Putamen (tissue), 1 donor: ENCODE data around the gene MICAL2.
A peak's percentile ranks its signal among the peaks of the same experiment; 100 is the strongest.

Source experiments
- DNase-seq: peaks from one replicate; pipeline ENCODE4 v3.0.0-alpha.2; 2016; ENCODE audit warnings: low spot score

Gene MICAL2

DNA sequence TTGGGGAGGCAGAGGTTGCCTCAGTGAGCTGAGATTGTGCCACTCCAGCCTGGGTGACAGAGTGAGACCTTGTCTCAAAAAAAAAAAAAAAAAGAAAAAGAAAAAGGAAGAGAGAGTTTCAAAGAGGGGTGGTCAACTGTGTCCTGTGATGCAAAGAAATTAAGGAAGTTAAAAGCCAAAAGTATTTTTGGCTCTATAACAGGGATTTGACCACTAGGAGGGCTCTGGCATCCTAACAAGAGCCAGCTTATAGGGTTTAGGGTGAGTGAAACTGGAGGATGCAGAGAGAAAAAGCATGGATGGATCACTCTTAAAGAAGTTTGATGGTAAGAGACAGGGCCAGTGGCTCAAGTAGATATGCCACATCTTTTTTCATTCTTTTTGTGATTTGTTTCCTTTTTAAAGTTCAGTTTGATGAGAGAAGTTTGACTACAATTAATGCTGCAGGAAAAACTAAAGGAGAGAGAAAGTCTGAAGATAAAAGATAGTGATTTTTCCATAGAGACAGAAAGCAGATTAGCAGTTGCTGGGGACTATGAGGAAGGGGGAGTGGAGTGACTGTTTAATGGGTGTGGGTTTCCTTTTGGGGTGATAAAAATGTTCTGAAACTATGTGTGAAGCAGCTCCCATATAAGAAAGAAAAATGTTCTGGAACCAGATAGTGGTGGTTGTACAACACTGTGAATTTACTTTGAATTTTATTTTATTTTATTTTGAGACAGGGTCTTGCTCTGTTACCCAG lies 11.1 kb upstream of the MICAL2 start:
- no peak for DNase-seq

DNA sequence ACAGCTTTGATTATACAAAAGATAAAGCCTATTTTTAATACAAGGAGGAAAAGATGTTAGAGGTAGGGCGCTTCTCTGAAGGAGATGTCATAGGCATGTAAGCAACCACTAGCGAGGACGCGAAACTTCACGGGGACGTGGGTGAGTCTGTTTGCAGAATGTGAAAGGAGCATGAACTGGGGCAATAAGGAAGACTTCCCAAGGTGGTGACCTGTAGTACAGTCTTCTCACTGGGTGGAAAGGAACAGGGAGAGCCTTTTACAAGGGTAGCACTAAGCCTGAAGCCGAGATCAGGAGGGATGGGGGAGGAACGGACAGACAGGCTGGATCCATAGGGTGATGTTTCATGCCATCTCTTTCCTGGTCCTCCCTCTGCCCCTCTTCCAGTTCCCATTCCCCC lies 10.0 kb upstream of the MICAL2 start:
- DNase-seq: no peak

DNA sequence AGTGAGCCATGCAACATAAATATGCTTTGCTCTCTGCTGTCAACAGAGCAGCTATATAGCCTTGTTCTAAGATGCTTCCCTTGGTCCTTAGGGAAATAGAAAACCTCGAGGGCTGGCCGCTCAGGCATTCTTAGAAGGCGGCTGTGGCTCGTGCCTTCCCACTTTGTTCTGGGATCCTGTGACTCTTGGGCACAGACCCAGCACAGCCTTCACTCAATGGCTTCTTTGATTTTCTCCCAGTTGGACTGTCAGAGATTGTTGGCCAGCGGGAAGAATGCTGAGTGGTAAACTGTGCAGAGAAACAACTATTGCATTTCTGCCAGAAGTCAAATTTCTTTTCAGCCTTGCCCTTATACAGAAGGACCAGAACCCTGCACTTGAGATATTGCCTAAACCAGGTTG lies 9.5 kb upstream of the MICAL2 start:
- peak; percentile 89 for DNase-seq

DNA sequence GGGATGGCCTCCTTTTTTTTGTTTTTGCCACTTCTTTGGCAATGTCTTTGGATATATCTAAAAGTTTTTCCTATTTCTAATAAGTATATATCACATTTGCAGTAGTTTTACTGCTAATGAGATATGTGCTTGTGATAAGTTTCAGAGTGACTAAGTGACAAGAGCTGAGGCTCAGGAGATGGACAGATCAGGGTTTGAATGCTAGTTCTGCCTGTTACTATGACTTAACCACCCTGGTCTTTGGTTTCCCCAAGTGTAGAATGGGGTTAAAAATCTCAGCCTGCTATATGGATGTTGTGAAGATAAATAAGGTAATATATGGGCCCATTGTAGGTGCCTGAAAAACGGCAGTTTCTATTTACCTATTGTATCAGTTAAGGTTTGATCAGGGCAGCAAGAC lies 9.1 kb upstream of the MICAL2 start:
- DNase-seq: no peak

DNA sequence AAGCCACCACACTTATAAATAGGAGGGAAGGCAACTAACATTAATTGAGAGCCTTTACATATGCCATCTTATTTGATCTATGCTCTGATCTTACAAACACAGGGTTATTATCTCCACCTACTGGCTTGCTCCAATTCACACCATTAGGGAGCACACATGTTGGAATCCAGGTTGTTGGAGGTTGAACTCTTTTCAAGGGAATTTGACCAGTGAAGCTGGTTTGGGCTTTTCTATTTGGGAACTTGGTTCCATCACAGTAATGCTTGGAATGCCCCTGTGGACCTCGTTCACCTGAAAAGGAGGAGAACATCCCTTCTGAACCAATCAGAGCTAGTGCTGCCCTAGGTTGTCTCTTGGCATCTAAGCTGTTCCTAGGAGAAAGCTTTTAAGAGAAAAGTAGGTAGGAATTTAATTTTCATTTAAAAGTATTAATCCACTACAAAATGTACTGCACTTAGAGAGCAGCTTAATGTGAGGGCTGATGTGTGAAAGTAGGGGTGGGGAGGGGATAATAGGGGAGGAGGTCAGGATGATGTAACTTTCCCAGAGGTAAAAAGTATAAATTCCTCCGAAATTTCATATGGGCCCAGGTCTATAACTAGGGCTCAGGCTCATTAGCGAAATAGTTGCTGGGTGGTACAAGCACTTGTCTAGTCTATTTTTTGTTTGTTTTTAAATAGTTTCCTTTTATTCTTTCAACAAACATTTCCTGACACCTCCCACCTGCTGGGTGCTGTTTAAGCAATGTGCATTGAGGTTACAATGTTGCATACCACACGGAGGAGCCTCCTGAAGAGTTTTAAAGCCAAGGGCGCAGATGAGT lies 7.6 kb upstream of the MICAL2 start:
- DNase-seq: no peak

DNA sequence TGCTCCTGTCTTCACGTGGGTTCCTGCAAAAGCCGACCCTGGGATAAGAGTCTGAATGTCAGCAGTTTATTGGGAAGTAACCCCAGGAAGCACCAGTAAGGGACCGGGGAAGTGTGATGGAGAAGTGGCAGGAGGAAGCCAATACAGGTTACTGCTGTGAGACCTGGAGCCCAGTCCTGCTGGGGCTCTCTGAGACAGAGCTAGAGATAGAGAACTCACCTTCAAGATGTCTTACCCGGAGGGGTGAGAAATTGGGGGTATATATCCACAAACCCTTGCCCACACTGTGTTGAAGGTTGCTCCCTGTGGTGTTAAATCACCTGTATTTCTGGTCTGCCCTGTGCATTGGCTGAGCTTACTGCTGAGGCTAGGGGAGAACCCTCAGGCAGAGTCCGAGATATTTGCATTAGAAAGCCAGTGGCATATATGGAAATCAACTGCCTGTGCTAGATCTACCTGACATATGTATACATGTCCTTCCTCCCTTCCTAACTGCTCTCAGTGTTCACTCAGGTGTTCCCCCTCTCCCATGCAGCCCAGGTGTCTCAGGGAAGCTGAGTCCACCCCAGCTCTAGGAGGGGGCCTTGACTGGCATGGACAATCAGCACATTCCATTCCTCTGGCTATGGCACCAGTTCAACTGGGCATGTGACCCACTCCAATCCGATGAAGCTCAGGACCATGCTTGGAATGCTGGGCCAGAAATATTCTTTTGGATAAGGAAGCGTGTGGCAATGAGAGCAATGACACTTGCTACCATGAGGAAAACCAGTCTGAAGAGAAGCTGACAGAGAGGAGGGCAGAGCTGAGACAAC lies 6.8 kb upstream of the MICAL2 start:
- no peak for DNase-seq

DNA sequence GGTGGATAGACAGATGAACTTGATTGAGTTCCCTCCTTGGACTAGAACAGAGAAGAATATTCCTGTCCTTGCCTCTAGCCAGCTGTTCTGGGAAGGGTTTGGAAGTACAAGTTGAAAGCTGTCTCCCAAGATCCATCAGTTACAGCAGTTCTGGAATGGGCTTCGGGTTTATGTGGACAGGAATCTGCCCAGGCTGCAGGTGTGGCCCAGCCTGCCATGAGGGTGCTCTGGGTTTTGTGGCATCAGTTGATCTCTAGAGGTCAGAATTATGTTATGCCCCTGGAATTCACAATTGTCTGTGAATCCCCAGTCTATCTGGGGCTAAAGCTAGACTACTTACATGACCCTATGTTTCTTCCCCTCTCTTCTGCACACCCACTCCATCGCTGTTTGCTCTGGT lies 4.9 kb upstream of the MICAL2 start:
- no peak for DNase-seq

DNA sequence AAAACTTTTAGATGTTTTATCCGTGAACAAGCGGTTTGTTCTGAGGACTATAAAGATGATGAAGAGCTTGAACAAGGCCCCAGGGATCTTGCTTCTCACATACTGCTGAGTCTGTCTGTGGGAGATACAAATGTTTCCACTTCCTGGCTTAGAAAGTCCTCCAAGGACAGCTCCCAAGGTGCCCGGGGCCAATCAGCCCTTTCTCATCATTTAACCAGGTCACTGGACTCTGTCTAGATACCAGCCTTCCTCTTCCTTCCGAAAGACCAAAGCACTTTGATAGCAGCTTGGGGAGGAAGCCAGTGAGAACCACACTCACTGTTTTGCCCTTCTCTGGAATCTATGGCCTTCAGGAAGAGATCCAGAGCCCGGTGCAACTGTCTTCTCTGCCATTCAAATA lies 4.3 kb upstream of the MICAL2 start:
- DNase-seq: no peak

DNA sequence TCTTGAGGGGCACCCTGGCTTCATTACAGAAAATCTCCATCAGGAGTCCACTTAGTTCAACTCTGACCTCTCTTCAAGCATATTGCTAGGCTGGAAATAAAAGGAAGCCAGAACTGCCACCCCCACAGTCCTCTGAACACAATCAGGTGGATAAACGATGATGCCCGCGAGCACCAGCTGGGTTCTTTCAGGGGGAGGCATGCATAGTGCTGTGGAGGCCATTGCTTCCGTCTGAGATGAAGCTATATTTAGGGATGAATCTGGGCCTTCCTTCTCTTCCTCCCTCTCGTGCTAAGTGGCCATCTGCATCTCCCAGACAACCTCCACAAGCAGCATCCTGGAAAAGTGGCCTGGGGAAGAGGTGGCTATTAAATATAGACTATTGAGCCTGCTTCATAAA lies 3.9 kb upstream of the MICAL2 start:
- DNase-seq: no peak

DNA sequence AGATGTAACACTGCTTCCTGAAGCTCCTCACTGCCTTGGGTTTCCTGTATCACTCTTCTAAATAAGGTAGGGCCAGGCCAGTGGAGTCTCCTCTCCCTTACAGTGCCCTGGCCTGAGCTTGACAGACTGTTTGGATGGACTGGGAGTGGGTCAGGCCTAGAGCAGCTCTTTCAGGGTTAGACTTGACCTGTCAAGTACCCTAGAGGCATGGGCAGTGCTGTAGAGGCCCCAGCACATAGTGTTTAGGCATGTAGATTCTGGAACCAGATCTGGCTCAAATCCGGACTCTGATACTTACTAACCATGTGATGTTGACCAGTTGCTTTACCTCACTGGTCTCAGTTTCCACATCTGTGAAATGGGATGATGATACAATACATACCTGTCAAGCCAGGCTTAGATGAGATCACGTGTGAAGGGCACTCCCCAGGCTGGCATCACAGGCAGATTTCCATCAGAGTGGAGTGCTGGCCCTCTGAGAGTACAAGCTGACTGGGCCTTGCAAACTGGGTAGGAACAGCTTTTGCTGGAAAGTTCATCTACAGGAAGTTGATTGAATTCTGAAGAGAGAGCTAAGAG lies 1.4 kb upstream of the MICAL2 start:
- no peak for DNase-seq

DNA sequence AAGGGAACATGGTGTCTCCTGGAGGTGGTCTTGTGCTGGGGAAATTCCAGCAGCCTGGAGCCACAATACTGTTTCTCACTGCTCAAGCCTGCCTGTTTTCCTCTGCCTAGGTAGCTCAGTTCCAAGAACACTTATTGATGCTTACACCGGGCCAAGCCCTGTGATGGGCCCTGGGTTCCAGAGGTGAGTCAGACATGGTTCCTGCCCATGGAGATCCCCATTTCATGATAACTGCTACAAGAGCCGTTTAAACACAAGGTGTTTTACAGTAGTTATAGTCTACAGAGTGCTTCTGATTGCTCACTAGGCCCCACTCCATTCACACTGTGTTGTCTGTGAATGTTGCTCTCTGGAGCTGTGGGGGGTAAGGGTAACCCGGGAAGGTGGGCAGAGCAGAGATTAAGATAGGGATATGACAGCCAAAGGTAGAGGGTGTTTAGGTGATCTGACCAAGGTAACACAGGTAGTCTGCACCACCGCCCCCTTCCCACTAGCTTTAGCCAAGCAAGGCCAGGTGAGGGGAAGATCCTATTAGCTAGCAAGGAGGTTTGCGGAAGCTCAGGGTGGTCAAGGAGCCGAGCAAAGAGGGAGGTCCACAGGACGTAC lies 696 bp upstream of the MICAL2 start:
- DNase-seq: no peak

DNA sequence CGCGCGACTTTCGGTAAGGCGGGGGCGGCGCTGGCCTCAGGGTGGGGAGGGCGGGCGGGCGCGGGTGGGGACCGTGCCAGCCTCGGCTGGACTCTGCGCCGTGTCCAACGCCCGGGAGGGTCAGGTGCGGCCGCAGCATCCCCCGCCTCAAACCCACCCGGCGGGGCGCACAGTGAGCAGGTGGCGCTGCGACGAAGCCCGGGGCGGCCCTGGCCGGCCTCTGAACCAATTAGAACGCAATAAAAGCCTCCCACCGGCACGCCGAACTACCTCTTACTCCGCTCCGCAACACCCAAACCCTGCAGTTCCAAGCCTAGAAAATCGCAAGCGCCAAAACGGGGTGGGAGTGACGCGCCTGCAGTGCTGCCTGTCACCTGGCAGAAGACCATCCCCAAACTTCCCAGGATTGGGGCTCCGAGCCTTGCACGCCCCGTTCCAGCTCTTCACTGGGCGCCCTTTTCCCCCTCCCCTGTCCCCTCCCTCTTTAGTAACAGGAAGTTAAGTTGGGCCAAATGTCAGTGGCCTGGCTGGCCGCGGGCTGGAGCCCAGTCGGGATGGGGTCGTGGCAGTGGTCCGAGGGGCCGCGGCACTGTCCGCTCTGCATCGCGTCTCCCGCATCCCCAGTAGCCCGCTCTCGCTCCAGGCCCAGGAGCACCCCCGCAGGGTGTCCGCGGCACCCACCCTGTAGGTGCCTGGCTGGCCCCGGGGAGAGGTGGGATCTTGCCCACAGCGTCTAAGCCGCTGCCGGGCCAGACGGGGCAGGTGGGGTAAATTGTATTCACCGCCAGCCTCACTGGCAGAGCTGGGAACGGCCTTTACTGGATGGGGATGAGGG lies 541 bp downstream of the MICAL2 start:
- peak; percentile 20 for DNase-seq

DNA sequence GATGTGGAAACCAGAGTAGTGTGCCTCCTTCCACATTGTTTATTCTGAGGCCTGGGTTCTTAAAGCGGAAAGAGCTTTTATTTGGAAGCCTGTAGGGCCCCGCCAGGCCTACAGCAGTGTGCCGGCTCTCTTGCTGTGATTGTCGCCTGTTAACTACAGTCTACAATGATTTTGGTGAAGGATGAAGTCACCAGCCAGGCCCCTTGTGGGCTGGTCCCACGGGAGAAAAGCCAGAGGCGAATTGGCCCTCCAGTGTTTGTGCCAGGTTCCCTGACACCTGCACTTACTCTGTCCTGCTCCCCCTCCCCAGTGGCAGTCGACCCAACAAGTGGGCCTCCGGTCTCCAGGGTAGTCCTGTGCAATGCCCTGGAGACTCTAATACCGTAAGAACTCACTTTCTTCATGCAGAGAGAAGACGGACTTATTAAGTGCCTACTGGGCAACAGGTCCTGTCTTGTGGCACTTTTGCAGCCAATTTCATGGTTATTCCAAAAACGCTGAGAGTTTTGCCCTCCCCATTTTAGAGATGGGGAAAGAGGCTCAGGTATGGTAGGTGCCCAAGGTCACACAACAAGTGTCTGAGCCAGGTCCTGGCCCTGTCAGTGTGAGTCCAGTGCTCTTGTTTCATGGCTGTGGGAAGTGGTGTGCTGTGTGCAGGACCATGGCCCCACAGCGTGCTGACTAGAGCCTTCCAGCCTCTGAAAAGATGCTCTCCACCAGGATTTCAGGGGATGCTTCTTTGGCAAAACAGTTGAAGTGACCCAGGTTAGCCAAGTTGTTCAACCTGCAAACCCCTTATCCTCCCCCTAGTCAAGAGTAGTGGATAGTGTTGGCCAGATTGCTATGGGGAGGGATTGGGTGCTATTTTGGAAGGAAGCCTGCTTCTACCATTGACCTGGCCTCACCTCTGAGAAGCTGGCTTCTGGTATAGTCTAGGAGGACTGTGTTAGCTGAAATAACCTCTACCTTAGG lies 1.4 kb downstream of the MICAL2 start:
- no peak for DNase-seq

DNA sequence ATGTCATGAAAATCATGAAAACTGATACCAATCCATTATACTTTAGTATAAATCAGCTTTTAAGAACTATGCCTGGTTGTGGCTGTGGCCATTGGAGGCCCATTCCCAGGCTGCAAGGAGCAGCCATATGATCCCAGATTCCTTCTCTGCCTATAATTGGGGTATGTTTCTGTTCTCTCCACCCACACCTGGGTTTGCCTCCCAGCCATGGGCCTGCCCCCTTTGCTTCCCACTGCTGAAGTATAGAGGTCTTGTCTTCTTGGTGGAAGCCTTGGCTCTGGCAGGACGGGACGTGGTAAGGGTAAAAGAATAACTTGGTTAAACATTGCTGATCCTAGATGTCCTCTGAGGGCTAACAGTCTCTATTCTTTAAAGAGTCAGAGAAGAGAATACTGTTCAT lies 2.4 kb downstream of the MICAL2 start:
- no peak for DNase-seq

DNA sequence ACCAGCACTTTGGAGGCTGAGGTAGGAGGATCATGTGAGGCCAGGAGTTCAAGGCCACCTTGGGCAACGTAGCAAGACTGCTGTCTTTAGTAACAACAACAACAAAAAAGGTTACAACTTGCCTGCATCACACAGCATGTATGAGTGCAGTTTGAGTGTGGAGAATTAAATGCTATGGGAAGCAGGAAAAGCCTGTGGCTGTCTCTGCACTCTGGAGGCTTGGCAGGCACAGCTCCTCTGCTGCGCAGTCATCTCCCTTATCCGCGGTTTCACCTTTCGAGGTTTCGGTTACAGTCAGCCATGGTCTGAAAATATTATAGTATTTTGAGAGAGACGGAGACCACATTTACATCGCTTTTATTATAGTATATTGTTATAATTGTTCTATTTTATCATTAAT lies 2.9 kb downstream of the MICAL2 start:
- DNase-seq: no peak

DNA sequence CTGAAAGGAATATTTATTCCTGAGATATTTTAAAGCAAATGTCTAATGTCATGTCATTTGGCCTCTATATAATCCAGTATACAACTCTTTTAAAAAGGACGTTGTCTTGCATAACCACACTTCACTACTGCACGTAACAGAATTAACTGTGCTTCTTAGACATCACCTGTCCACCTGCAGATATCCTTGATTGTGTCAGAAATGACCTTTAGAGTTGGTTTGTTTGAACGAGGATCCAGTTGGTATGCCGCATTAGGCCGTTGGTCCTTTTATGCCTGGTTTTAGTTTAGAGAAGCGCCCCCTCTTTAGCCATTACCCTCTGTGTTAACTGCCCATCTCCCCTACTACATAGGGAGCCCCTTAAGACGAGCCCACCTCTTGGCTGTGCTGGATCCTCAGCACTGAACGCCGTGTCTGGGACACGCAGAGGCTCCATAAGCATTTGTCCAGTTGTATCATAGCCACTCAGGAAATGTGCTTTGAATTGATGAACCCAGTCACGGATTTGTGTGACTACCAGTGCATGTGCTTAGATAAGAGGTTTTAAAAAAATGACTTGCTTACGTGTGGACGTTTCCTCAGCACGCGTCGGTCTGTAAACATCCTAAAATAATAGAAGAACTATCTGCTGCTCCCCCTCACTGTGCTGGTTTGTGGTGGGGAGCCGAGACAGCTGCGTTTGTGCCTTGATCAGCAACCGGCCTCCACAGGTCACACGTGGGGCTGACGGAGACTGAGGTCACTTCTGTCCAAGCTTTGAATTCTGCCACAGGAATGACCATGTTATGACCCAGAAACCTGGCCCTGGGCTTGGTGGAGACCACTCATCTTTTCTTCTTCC lies 4.0 kb downstream of the MICAL2 start:
- DNase-seq: no peak

DNA sequence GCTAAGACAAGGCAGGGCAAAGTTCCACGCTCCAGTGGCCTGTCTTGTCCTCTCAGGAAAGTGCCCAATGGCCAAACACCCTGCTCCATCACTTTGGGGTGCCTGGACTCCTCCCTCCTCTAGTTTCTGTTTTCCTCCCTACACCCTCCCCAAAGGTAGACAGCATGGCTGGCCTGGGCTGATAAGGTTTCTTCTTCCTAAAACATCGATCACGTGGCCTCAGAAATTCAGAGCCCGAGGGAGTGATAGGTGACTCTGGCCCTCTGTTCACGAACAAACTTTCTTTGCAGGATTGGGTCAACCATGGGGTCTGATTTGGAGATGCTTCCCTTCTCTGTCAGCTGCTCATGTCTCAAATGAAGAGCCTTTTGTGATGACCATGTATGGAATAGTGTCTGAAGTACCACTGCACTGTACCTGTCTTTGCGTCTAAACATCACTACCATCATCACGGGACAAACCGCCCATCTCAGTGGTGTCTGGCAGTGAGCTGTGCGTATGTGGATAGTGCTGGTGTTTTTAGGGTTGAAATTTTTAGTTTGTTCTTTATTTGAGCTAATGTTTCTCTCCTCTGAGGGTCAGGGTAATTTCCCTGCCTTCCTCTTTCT lies 6.1 kb downstream of the MICAL2 start:
- no peak for DNase-seq

DNA sequence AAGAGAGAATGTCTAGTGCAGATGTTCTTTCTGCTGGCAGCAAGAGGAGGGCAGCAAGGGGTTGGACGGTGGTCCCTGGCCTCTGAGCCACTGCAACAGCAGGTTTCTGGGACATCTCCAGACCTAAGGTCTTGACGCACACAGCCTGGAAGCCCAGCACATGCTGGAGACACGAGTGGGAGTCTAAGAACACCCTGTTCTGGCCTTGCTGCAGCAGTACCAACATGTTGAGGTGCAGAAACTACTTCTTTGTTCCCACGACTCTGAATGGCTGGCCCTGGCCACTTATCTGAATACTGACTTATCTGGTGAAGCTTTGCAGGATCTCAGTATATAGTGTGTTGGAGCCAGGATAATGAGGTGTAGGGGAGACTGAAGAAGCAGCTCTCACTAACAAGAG lies 6.8 kb downstream of the MICAL2 start:
- DNase-seq: no peak

DNA sequence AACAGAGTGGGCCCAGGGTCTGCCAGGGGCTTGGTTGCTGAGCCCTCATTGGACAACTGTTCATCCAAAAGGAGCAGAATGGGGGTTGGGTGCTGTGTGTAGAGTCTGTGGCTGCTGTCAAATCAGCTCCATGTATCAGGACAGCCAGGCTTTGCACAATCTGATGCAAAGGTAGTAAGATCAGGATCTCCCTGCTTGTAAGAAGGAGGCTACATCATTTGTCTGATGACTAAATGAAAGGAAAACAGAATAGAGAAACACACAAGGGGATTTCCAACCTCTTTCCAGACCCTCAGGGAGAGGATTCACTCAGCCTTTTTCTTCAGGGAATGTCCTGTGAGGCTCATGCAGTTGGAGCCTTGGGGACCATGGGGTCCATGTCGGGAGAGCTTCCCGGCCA lies 7.2 kb downstream of the MICAL2 start:
- DNase-seq: no peak
